ENCODE results near the gene SPG7. TPM values are rescaled to one million over a fixed set of nuclear protein-coding genes. Genes with fewer than 3 reads are reported as not detected.

The SPG7 gene
- total RNA-seq, 1 experiment from 2014 or later = 119 TPM

- no peak for DNase-seq
- H3K79me1 ChIP-seq (ENCODE audit: insufficient read depth, low read depth, low read length, poor library complexity, severe bottlenecking) = peaks cover 6% of the 10 kb centered on the region
- H4K5ac ChIP-seq (ENCODE audit: insufficient read length, low read depth, low read length) = no peak overlapping the region
- H2BK5ac ChIP-seq (ENCODE audit: insufficient read length, low read length) = no peak overlapping the region
- no peak overlapping the region for H3K27ac ChIP-seq (ENCODE audit: insufficient read length, low read depth, low read length)
- H3K23me2 ChIP-seq (ENCODE audit: insufficient read length, low read depth, low read length, poor library complexity, severe bottlenecking) = peaks cover 13% of the 10 kb centered on the region
- no CpG with 5 or more reads among the region's 19 CpGs for WGBS (ENCODE audit: extremely low coverage, insufficient read length, low lambda C conversion rate)
- H3K4ac ChIP-seq (ENCODE audit: low read depth, low read length) = no peak overlapping the region
- H3K27ac Mint-ChIP-seq = peak overlapping the region in 1 of 3 experiments; percentile 21; a peak in 2 of 7 replicates
- H3K9ac ChIP-seq (ENCODE audit: extremely low read depth, insufficient read length, low read length) = no peak overlapping the region
- H2BK15ac ChIP-seq (ENCODE audit: low read depth, low read length) = no peak overlapping the region
- no peak overlapping the region for H3K23ac ChIP-seq (ENCODE audit: insufficient read length, low read depth, low read length)
- no peak overlapping the region for H2AFZ ChIP-seq (ENCODE audit: low read length)
- no peak overlapping the region for H3T11ph ChIP-seq (ENCODE audit: low read length)
- peaks cover 16 to 20% of the 10 kb centered on the region in 2 experiments for H3K4me1 Mint-ChIP-seq
- H3K4me2 ChIP-seq (ENCODE audit: insufficient read depth, insufficient read length, low read length) = no peak overlapping the region
- no peak overlapping the region for H3K14ac ChIP-seq (ENCODE audit: insufficient read depth, low read length)
- H2AK5ac ChIP-seq (ENCODE audit: insufficient read length, low read length) = no peak overlapping the region
- no peak overlapping the region for H2BK12ac ChIP-seq (ENCODE audit: insufficient read length, low read depth, low read length)
- H3K27me3 Mint-ChIP-seq (ENCODE audit: low read depth) = no peaks in the 10 kb centered on the region; the same call in 1 of the 2 replicates
- no peak overlapping the region for H4K8ac ChIP-seq (replicated peaks; ENCODE audit: insufficient read length, low read depth, low read length)
- no peak overlapping the region for H4K91ac ChIP-seq (ENCODE audit: insufficient read length, low read depth, low read length)
- peaks cover 10% of the 10 kb centered on the region; the same call in 1 of the 2 replicates for H3K79me2 ChIP-seq (ENCODE audit: insufficient read depth, low read length)
- H3K56ac ChIP-seq (ENCODE audit: insufficient read length, low read depth, low read length) = no peak overlapping the region
- H4K20me1 ChIP-seq (ENCODE audit: control insufficient read depth, insufficient read depth, insufficient read length) = peaks cover 4% of the 10 kb centered on the region
- no peak overlapping the region for H2BK20ac ChIP-seq (ENCODE audit: low read depth, low read length, poor library complexity, severe bottlenecking)
- peak overlapping the region in 1 of 2 experiments; percentile 50; a peak in 2 of 5 replicates for H3K4me3 Mint-ChIP-seq
- H2BK120ac ChIP-seq (ENCODE audit: low read depth, low read length, poor library complexity, severe bottlenecking) = no peak overlapping the region
- no peaks in the 10 kb centered on the region for H3K9me3 ChIP-seq (ENCODE audit: control insufficient read depth, low read depth, low read length)
- TF ChIP-seq CTCF (conservative IDR thresholded peaks at IDR 0.05) = 0 out of 3 replicates have a peak, but pooled peaks have one; percentile 4
- H3K27me3 ChIP-seq (ENCODE audit: insufficient read depth, low read length) = no peaks in the 10 kb centered on the region
- H3K18ac ChIP-seq (ENCODE audit: insufficient read length, low read depth, low read length) = no peak overlapping the region
- H3K4me1 ChIP-seq (ENCODE audit: insufficient read depth, low read length) = no peaks in the 10 kb centered on the region; the same call in 1 of the 2 replicates
- peaks cover 21 to 58% (median 53%) of the 10 kb centered on the region in 3 experiments for H3K36me3 Mint-ChIP-seq (ENCODE audit: insufficient read depth in 1 of 3, low read depth in 3 of 3)
- no peaks in the 10 kb centered on the region; a peak in 1 of 5 replicates for H3K9me3 Mint-ChIP-seq
Measured at GRCh38 chr16:89557690-89558490, 49.7 kb downstream of the SPG7 start.
